ENCODE measurements around the gene TTLL13. TPM values are rescaled to one million over a fixed set of nuclear protein-coding genes. Genes with fewer than 3 reads are reported as not detected.

TTLL13 gene
- total RNA-seq, 1 experiment from 2014 or later, result 0.43 TPM

- Histone ChIP-seq H3K4me3 (ENCODE audit: low read depth, low read length) (no peak overlapping the region), H3K36me3 (ENCODE audit: control insufficient read depth, insufficient read depth, low read length) (no peaks in the 10 kb centered on the region), H3K27me3 (replicated peaks; ENCODE audit: control insufficient read depth, insufficient read depth, low read length) (no peaks in the 10 kb centered on the region), H3K9me3 (no peaks in the 10 kb centered on the region), H3K4me1 (peaks cover 10% of the 10 kb centered on the region; the same call in 1 of the 2 replicates)
- no peak for DNase-seq
- no peaks in the 10 kb centered on the region for H3K36me3 Mint-ChIP-seq (ENCODE audit: insufficient read depth, unreplicated experiment)
- H3K27ac Mint-ChIP-seq (ENCODE audit: unreplicated experiment), result no peak overlapping the region
- ChIA-PET CTCF (no interaction called here), POLR2A (no interaction called here)
- no TSS peak for BruUV-seq (replicated peaks)
- no peaks in the 10 kb centered on the region for H3K9me3 Mint-ChIP-seq (ENCODE audit: unreplicated experiment)
- H3K4me3 Mint-ChIP-seq (ENCODE audit: unreplicated experiment), result no peak overlapping the region
- no peaks in the 10 kb centered on the region for H3K4me1 Mint-ChIP-seq (ENCODE audit: low read depth, unreplicated experiment)
- TF ChIP-seq, protein P1, sequence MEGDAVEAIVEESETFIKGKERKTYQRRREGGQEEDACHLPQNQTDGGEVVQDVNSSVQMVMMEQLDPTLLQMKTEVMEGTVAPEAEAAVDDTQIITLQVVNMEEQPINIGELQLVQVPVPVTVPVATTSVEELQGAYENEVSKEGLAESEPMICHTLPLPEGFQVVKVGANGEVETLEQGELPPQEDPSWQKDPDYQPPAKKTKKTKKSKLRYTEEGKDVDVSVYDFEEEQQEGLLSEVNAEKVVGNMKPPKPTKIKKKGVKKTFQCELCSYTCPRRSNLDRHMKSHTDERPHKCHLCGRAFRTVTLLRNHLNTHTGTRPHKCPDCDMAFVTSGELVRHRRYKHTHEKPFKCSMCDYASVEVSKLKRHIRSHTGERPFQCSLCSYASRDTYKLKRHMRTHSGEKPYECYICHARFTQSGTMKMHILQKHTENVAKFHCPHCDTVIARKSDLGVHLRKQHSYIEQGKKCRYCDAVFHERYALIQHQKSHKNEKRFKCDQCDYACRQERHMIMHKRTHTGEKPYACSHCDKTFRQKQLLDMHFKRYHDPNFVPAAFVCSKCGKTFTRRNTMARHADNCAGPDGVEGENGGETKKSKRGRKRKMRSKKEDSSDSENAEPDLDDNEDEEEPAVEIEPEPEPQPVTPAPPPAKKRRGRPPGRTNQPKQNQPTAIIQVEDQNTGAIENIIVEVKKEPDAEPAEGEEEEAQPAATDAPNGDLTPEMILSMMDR (IDR thresholded peaks at IDR 0.05; ENCODE audit: insufficient read depth in 1 of 2, low read depth in 1 of 2, low read length in 1 of 2, severe bottlenecking in 1 of 2, unreplicated experiment in 1 of 2), result no peak
- H3K27me3 Mint-ChIP-seq (ENCODE audit: insufficient read depth, unreplicated experiment), result no peaks in the 10 kb centered on the region
- intact Hi-C loops (cut with micrococcal nuclease; ENCODE audit: unreplicated experiment), result no loop called here
Measured at GRCh38 chr15:90209591-90209990, 39.8 kb upstream of the TTLL13 start.

GRCh38 chr15:90210593-90210992, 38.8 kb upstream of the TTLL13 start:
- TF ChIP-seq, protein P1 (IDR thresholded peaks at IDR 0.05; ENCODE audit: insufficient read depth in 1 of 2, low read depth in 1 of 2, low read length in 1 of 2, severe bottlenecking in 1 of 2, unreplicated experiment in 1 of 2), result no peak
- CTCF ChIA-PET, result no interaction called here
- H3K4me1 Mint-ChIP-seq (ENCODE audit: low read depth, unreplicated experiment), result no peaks in the 10 kb centered on the region
- POLR2A ChIA-PET, result no interaction called here
- Histone ChIP-seq H3K9me3 (no peaks in the 10 kb centered on the region), H3K4me1 (peaks cover 10% of the 10 kb centered on the region; the same call in 1 of the 2 replicates), H3K4me3 (ENCODE audit: low read depth, low read length) (no peak overlapping the region), H3K36me3 (ENCODE audit: control insufficient read depth, insufficient read depth, low read length) (no peaks in the 10 kb centered on the region), H3K27me3 (replicated peaks; ENCODE audit: control insufficient read depth, insufficient read depth, low read length) (no peaks in the 10 kb centered on the region)
- no peaks in the 10 kb centered on the region for H3K27me3 Mint-ChIP-seq (ENCODE audit: insufficient read depth, unreplicated experiment)
- H3K9me3 Mint-ChIP-seq (ENCODE audit: unreplicated experiment), result no peaks in the 10 kb centered on the region
- no peaks in the 10 kb centered on the region for H3K36me3 Mint-ChIP-seq (ENCODE audit: insufficient read depth, unreplicated experiment)
- H3K4me3 Mint-ChIP-seq (ENCODE audit: unreplicated experiment), result no peak overlapping the region
- no peak overlapping the region for H3K27ac Mint-ChIP-seq (ENCODE audit: unreplicated experiment)
- DNase-seq, result no peak
- intact Hi-C loops (cut with micrococcal nuclease; ENCODE audit: unreplicated experiment), result no loop called here
- no TSS peak for BruUV-seq (replicated peaks)

- H3K4me1 Mint-ChIP-seq (ENCODE audit: low read depth, unreplicated experiment), result no peaks in the 10 kb centered on the region
- ChIA-PET POLR2A (no interaction called here), CTCF (no interaction called here)
- Histone ChIP-seq H3K36me3 (ENCODE audit: control insufficient read depth, insufficient read depth, low read length) (no peaks in the 10 kb centered on the region), H3K4me1 (peaks cover 10% of the 10 kb centered on the region; the same call in 1 of the 2 replicates), H3K9me3 (no peaks in the 10 kb centered on the region), H3K27me3 (replicated peaks; ENCODE audit: control insufficient read depth, insufficient read depth, low read length) (no peaks in the 10 kb centered on the region), H3K4me3 (ENCODE audit: low read depth, low read length) (no peak overlapping the region)
- DNase-seq, result no peak
- intact Hi-C loops (cut with micrococcal nuclease; ENCODE audit: unreplicated experiment), result no loop called here
- TF ChIP-seq, protein P1 (IDR thresholded peaks at IDR 0.05; ENCODE audit: insufficient read depth in 1 of 2, low read depth in 1 of 2, low read length in 1 of 2, severe bottlenecking in 1 of 2, unreplicated experiment in 1 of 2), result no peak
- no peaks in the 10 kb centered on the region for H3K27me3 Mint-ChIP-seq (ENCODE audit: insufficient read depth, unreplicated experiment)
- H3K9me3 Mint-ChIP-seq (ENCODE audit: unreplicated experiment), result no peaks in the 10 kb centered on the region
- no peaks in the 10 kb centered on the region for H3K36me3 Mint-ChIP-seq (ENCODE audit: insufficient read depth, unreplicated experiment)
- no peak overlapping the region for H3K27ac Mint-ChIP-seq (ENCODE audit: unreplicated experiment)
- no TSS peak for BruUV-seq (replicated peaks)
- H3K4me3 Mint-ChIP-seq (ENCODE audit: unreplicated experiment), result no peak overlapping the region
Measured at GRCh38 chr15:90211009-90211408, 38.3 kb upstream of the TTLL13 start.

Measured in Caco-2 (cell line).